ENCODE data around the gene CDH19.

Gene CDH19

GRCh38 chr18:66623821-66624220, 19.9 kb upstream of the CDH19 start:
- no peaks in the 10 kb centered on the region for H3K4me1 ChIP-seq (ENCODE audit: control insufficient read depth, insufficient read depth, low read length, poor library complexity, severe bottlenecking)

GRCh38 chr18:66621816-66622576, 18.1 kb upstream of the CDH19 start:
- no peak overlapping the region for H3K27ac ChIP-seq (ENCODE audit: low read depth, low read length, severe bottlenecking)
- H3K4me3 ChIP-seq (ENCODE audit: extremely low read depth, insufficient read depth, low read length, poor library complexity, severe bottlenecking), result no peak overlapping the region
- H3K36me3 ChIP-seq (ENCODE audit: control insufficient read depth, insufficient read depth, low read length), result no peaks in the 10 kb centered on the region
- no peaks in the 10 kb centered on the region for H3K4me1 ChIP-seq (ENCODE audit: control insufficient read depth, insufficient read depth, low read length, poor library complexity, severe bottlenecking)
- 88 to 100% methylated on average over 1 to 2 of the region's 12 CpGs for whole genome bisulfite sequencing, 2 experiments (ENCODE audit: insufficient coverage in 2 of 2)
- H3K9me3 ChIP-seq (ENCODE audit: control insufficient read depth, low read length), result no peaks in the 10 kb centered on the region

More at GRCh38 chr18:66623821-66624220, 19.9 kb upstream of the CDH19 start:
- Histone ChIP-seq H3K4me3 (ENCODE audit: extremely low read depth, insufficient read depth, low read length, poor library complexity, severe bottlenecking) (no peak overlapping the region), H3K9me3 (ENCODE audit: control insufficient read depth, low read length) (no peaks in the 10 kb centered on the region), H3K27ac (ENCODE audit: low read depth, low read length, severe bottlenecking) (no peak overlapping the region), H3K36me3 (ENCODE audit: control insufficient read depth, insufficient read depth, low read length) (no peaks in the 10 kb centered on the region)
- WGBS, 2 experiments (ENCODE audit: insufficient coverage in 2 of 2), result no CpG with 5 or more reads among the region's 1 CpG

GRCh38 chr18:66616523-66616983, 12.7 kb upstream of the CDH19 start:
- Histone ChIP-seq H3K4me3 (ENCODE audit: extremely low read depth, insufficient read depth, low read length, poor library complexity, severe bottlenecking) (no peak overlapping the region), H3K36me3 (ENCODE audit: control insufficient read depth, insufficient read depth, low read length) (no peaks in the 10 kb centered on the region), H3K9me3 (ENCODE audit: control insufficient read depth, low read length) (no peaks in the 10 kb centered on the region), H3K27ac (ENCODE audit: low read depth, low read length, severe bottlenecking) (no peak overlapping the region), H3K4me1 (ENCODE audit: control insufficient read depth, insufficient read depth, low read length, poor library complexity, severe bottlenecking) (no peaks in the 10 kb centered on the region)
- 96 to 100% methylated on average over 2 of the region's 4 CpGs for WGBS, 2 experiments (ENCODE audit: insufficient coverage in 2 of 2)

GRCh38 chr18:66615176-66615575, 11.3 kb upstream of the CDH19 start:
- Histone ChIP-seq H3K36me3 (ENCODE audit: control insufficient read depth, insufficient read depth, low read length) (no peaks in the 10 kb centered on the region), H3K4me3 (ENCODE audit: extremely low read depth, insufficient read depth, low read length, poor library complexity, severe bottlenecking) (no peak overlapping the region), H3K27ac (ENCODE audit: low read depth, low read length, severe bottlenecking) (no peak overlapping the region), H3K9me3 (ENCODE audit: control insufficient read depth, low read length) (no peaks in the 10 kb centered on the region), H3K4me1 (ENCODE audit: control insufficient read depth, insufficient read depth, low read length, poor library complexity, severe bottlenecking) (no peaks in the 10 kb centered on the region)

GRCh38 chr18:66607632-66608031, 3.7 kb upstream of the CDH19 start:
- H3K36me3 ChIP-seq (ENCODE audit: control insufficient read depth, insufficient read depth, low read length), result no peaks in the 10 kb centered on the region
- no peaks in the 10 kb centered on the region for H3K4me1 ChIP-seq (ENCODE audit: control insufficient read depth, insufficient read depth, low read length, poor library complexity, severe bottlenecking)
- no peak overlapping the region for H3K27ac ChIP-seq (ENCODE audit: low read depth, low read length, severe bottlenecking)
- H3K9me3 ChIP-seq (ENCODE audit: control insufficient read depth, low read length), result no peaks in the 10 kb centered on the region
- no peak overlapping the region for H3K4me3 ChIP-seq (ENCODE audit: extremely low read depth, insufficient read depth, low read length, poor library complexity, severe bottlenecking)
- 95% methylated on average over 4 of the region's 6 CpGs; no CpG with 5 or more reads in 1 of the 2 experiments for WGBS, 2 experiments (ENCODE audit: insufficient coverage in 2 of 2)

GRCh38 chr18:66601649-66602048, 2.2 kb downstream of the CDH19 start:
- 60% methylated on average over 1 of the region's 3 CpGs; no CpG with 5 or more reads in 1 of the 2 experiments for WGBS, 2 experiments (ENCODE audit: insufficient coverage in 2 of 2)
- Histone ChIP-seq H3K27ac (ENCODE audit: low read depth, low read length, severe bottlenecking) (no peak overlapping the region), H3K4me3 (ENCODE audit: extremely low read depth, insufficient read depth, low read length, poor library complexity, severe bottlenecking) (no peak overlapping the region), H3K9me3 (ENCODE audit: control insufficient read depth, low read length) (no peaks in the 10 kb centered on the region), H3K4me1 (ENCODE audit: control insufficient read depth, insufficient read depth, low read length, poor library complexity, severe bottlenecking) (no peaks in the 10 kb centered on the region), H3K36me3 (ENCODE audit: control insufficient read depth, insufficient read depth, low read length) (no peaks in the 10 kb centered on the region)

- WGBS, 2 experiments (ENCODE audit: insufficient coverage in 2 of 2), result 60 to 78% methylated on average over 1 of the region's 3 CpGs
- Histone ChIP-seq H3K9me3 (ENCODE audit: control insufficient read depth, low read length) (no peaks in the 10 kb centered on the region), H3K36me3 (ENCODE audit: control insufficient read depth, insufficient read depth, low read length) (no peaks in the 10 kb centered on the region)
Measured at GRCh38 chr18:66599190-66599589, 4.7 kb downstream of the CDH19 start.

GRCh38 chr18:66587430-66587829, 16.5 kb downstream of the CDH19 start:
- Histone ChIP-seq H3K4me3 (ENCODE audit: extremely low read depth, insufficient read depth, low read length, poor library complexity, severe bottlenecking) (no peak overlapping the region), H3K4me1 (ENCODE audit: control insufficient read depth, insufficient read depth, low read length, poor library complexity, severe bottlenecking) (no peaks in the 10 kb centered on the region), H3K36me3 (ENCODE audit: control insufficient read depth, insufficient read depth, low read length) (no peaks in the 10 kb centered on the region), H3K9me3 (ENCODE audit: control insufficient read depth, low read length) (no peaks in the 10 kb centered on the region), H3K27ac (ENCODE audit: low read depth, low read length, severe bottlenecking) (no peak overlapping the region)
- 100% methylated on average over 1 to 2 of the region's 4 CpGs for WGBS, 2 experiments (ENCODE audit: insufficient coverage in 2 of 2)

More at GRCh38 chr18:66599190-66599589, 4.7 kb downstream of the CDH19 start:
- no peaks in the 10 kb centered on the region for H3K4me1 ChIP-seq (ENCODE audit: control insufficient read depth, insufficient read depth, low read length, poor library complexity, severe bottlenecking)
- no peak overlapping the region for H3K4me3 ChIP-seq (ENCODE audit: extremely low read depth, insufficient read depth, low read length, poor library complexity, severe bottlenecking)
- H3K27ac ChIP-seq (ENCODE audit: low read depth, low read length, severe bottlenecking), result no peak overlapping the region

- no peaks in the 10 kb centered on the region for H3K9me3 ChIP-seq (ENCODE audit: control insufficient read depth, low read length)
Measured at GRCh38 chr18:66582211-66582610, 21.7 kb downstream of the CDH19 start.

GRCh38 chr18:66575263-66575662, 28.6 kb downstream of the CDH19 start:
- 83 to 100% methylated on average over 1 of the region's 2 CpGs for WGBS, 2 experiments (ENCODE audit: insufficient coverage in 2 of 2)
- H3K27ac ChIP-seq (ENCODE audit: low read depth, low read length, severe bottlenecking), result no peak overlapping the region
- no peaks in the 10 kb centered on the region for H3K36me3 ChIP-seq (ENCODE audit: control insufficient read depth, insufficient read depth, low read length)
- H3K4me3 ChIP-seq (ENCODE audit: extremely low read depth, insufficient read depth, low read length, poor library complexity, severe bottlenecking), result no peak overlapping the region
- H3K9me3 ChIP-seq (ENCODE audit: control insufficient read depth, low read length), result no peaks in the 10 kb centered on the region
- H3K4me1 ChIP-seq (ENCODE audit: control insufficient read depth, insufficient read depth, low read length, poor library complexity, severe bottlenecking), result no peaks in the 10 kb centered on the region

More at GRCh38 chr18:66582211-66582610, 21.7 kb downstream of the CDH19 start:
- Histone ChIP-seq H3K36me3 (ENCODE audit: control insufficient read depth, insufficient read depth, low read length) (no peaks in the 10 kb centered on the region), H3K27ac (ENCODE audit: low read depth, low read length, severe bottlenecking) (no peak overlapping the region), H3K4me3 (ENCODE audit: extremely low read depth, insufficient read depth, low read length, poor library complexity, severe bottlenecking) (no peak overlapping the region), H3K4me1 (ENCODE audit: control insufficient read depth, insufficient read depth, low read length, poor library complexity, severe bottlenecking) (no peaks in the 10 kb centered on the region)

- H3K4me1 ChIP-seq (ENCODE audit: control insufficient read depth, insufficient read depth, low read length, poor library complexity, severe bottlenecking), result no peaks in the 10 kb centered on the region
- H3K9me3 ChIP-seq (ENCODE audit: control insufficient read depth, low read length), result no peaks in the 10 kb centered on the region
- WGBS, 2 experiments (ENCODE audit: insufficient coverage in 2 of 2), result 95 to 100% methylated on average over 3 to 5 of the region's 6 CpGs
- H3K36me3 ChIP-seq (ENCODE audit: control insufficient read depth, insufficient read depth, low read length), result no peaks in the 10 kb centered on the region
- no peak overlapping the region for H3K27ac ChIP-seq (ENCODE audit: low read depth, low read length, severe bottlenecking)
- no peak overlapping the region for H3K4me3 ChIP-seq (ENCODE audit: extremely low read depth, insufficient read depth, low read length, poor library complexity, severe bottlenecking)
Measured at GRCh38 chr18:66571845-66572244, 32.0 kb downstream of the CDH19 start.
